B cell (primary cell): ENCODE measurements around the gene PKNOX2. TPM values are rescaled to one million over a fixed set of nuclear protein-coding genes. Genes with fewer than 3 reads are reported as not detected.

Experiments used
- ATAC-seq: fragments of 200-7000 bp; cut with Tn5 transposase; one replicate; pipeline ENCODE4 v1.10.0; 2021; ENCODE audit warnings: low read depth, mild to moderate bottlenecking, moderate number of reproducible peaks, moderate library complexity
- CTCF ChIA-PET: fragments of 350-600 bp; sonication (Branson Sonifier 250); formaldehyde crosslinking; loops from one replicate; lab custom pipeline; 2021; ENCODE audit warnings: antibody characterized with exemption, inconsistent platforms; lab: Charles Lee
- POLR2A ChIA-PET: fragments of 350-600 bp; sonication (Branson Sonifier 250); formaldehyde crosslinking; loops from one replicate; lab custom pipeline; 2021; ENCODE audit warnings: antibody characterized with exemption; lab: Charles Lee
- DNase-seq: peaks from one replicate; pipeline ENCODE4 v3.0.0; 2013
- H2AFZ ChIP-seq: 2 replicates; pipeline ENCODE4 v1.6.1; 2012; ENCODE audit warnings: mild to moderate bottlenecking, low read depth, low read length; ENCODE audit not compliant: insufficient read depth, poor library complexity, severe bottlenecking
- H3K27ac ChIP-seq, 2 donors: 1 replicate in 1 of 2; 2 replicates in 1 of 2; pipeline ENCODE4 v1.5.1; 2012 to 2013; ENCODE audit warnings: low read length in 2 of 2, mild to moderate bottlenecking in 2 of 2, moderate library complexity in 1 of 2
- H3K27me3 ChIP-seq, 4 experiments: fragments of 200-600 bp in 1 of 4; sonication (generic) in 1 of 4; replicated peaks in 1 of 4; 1 replicate in 2 of 4; 2 replicates in 2 of 4; pipeline versions ENCODE4 v1.6.1 to v1.7.0; 2013 to 2016; ENCODE audit warnings: low read length in 3 of 4, mild to moderate bottlenecking in 2 of 4, mixed read lengths in 1 of 4, moderate library complexity in 1 of 4; ENCODE audit not compliant: insufficient read depth in 4 of 4, control insufficient read depth in 3 of 4; ENCODE audit errors: control extremely low read depth in 1 of 4
- H3K36me3 ChIP-seq, 2 experiments: replicated peaks in 1 of 2; 1 replicate in 1 of 2; 2 replicates in 1 of 2; pipeline versions ENCODE4 v1.6.1 to v1.7.1; 2013; ENCODE audit warnings: low read length in 1 of 2; ENCODE audit not compliant: insufficient read depth in 2 of 2, control insufficient read depth in 1 of 2; ENCODE audit errors: control extremely low read depth in 1 of 2, extremely low read depth in 1 of 2
- H3K4me1 ChIP-seq, 2 donors: fragments of 200-600 bp in 1 of 2; sonication (generic) in 1 of 2; 1 replicate in 1 of 2; 2 replicates in 1 of 2; pipeline versions ENCODE4 v1.5.1 to v1.6.1; 2013 to 2017; ENCODE audit warnings: low read length in 2 of 2; ENCODE audit not compliant: control insufficient read depth in 2 of 2, insufficient read depth in 2 of 2
- H3K4me2 ChIP-seq: replicated peaks from 2 replicates; pipeline ENCODE3; 2012; ENCODE audit warnings: mild to moderate bottlenecking, low read depth, low read length; ENCODE audit not compliant: poor library complexity, severe bottlenecking
- H3K4me3 ChIP-seq, 5 experiments: fragments of 200-600 bp in 1 of 5; sonication (generic) in 1 of 5; 1 replicate in 3 of 5; 2 replicates in 2 of 5; pipeline versions ENCODE4 v1.5.1 to v1.7.0; 2011 to 2016; ENCODE audit warnings: low read length in 4 of 5, mild to moderate bottlenecking in 4 of 5, low read depth in 2 of 5, control low read depth in 1 of 5, moderate library complexity in 1 of 5; ENCODE audit not compliant: insufficient read depth in 1 of 5; ENCODE audit errors: control extremely low read depth in 1 of 5, extremely low read depth in 1 of 5
- H3K79me2 ChIP-seq: fragments of 200-600 bp; sonication (generic); one replicate; pipeline ENCODE4 v1.6.0; 2016; ENCODE audit warnings: low read length; ENCODE audit not compliant: control insufficient read depth, insufficient read depth
- H3K9ac ChIP-seq: fragments of 200-600 bp; sonication (generic); 2 replicates; pipeline ENCODE4 v1.6.1; 2017; ENCODE audit warnings: mild to moderate bottlenecking, low read length, moderate library complexity
- H3K9me3 ChIP-seq, 3 donors: one replicate each; pipeline versions ENCODE4 v1.6.1 to v1.7.1; 2013; ENCODE audit warnings: low read length in 2 of 3; ENCODE audit not compliant: control insufficient read depth in 2 of 3, insufficient read depth in 1 of 3; ENCODE audit errors: control extremely low read depth in 1 of 3
- H4K20me1 ChIP-seq: 2 replicates; pipeline ENCODE4 v1.6.0; 2012; ENCODE audit warnings: mild to moderate bottlenecking, low read length; ENCODE audit not compliant: insufficient read depth, control insufficient read depth, poor library complexity, severe bottlenecking
- H3K27ac Mint-ChIP-seq: one replicate; pipeline ENCODE4 v1.8.0; 2021; ENCODE audit warnings: mixed read lengths
- H3K27me3 Mint-ChIP-seq: one replicate; pipeline ENCODE4 v1.8.0; 2021; ENCODE audit warnings: mixed read lengths
- H3K4me1 Mint-ChIP-seq: one replicate; pipeline ENCODE4 v1.8.0; 2021; ENCODE audit warnings: mixed read lengths
- H3K4me3 Mint-ChIP-seq: one replicate; pipeline ENCODE4 v1.8.0; 2021; ENCODE audit warnings: mixed read lengths
- H3K9me3 Mint-ChIP-seq: one replicate; pipeline ENCODE4 v1.8.0; 2022; ENCODE audit warnings: mixed read lengths; ENCODE audit not compliant: insufficient read depth
- EZH2 ChIP-seq: IDR thresholded peaks from 2 replicates; pipeline ENCODE4 v1.6.1; 2012; ENCODE audit warnings: borderline replicate concordance, low read depth, mild to moderate bottlenecking, moderate library complexity, low read length; ENCODE audit not compliant: insufficient read depth, poor library complexity, severe bottlenecking
- WGBS: methylation state at CpG from one replicate; pipeline ENCODE4 v1.1.5; 2013; ENCODE audit warnings: missing lambda C conversion rate; ENCODE audit not compliant: insufficient coverage; 5-methylcytosine and 5-hydroxymethylcytosine counted together
- intact Hi-C: fragments of 100-400 bp; cut with micrococcal nuclease; formaldehyde crosslinking; loops from one replicate; pipeline ENCODE4 v1.10.0; 2022
- polyA plus RNA-seq: library from polyadenylated mRNA; depleted of rRNA; stranded (reverse); fragments of >200 nt; gene quantifications from 2 replicates; pipeline ENCODE4 v1.2.3, GENCODE V29; 2012
- total RNA-seq, 2 donors: library from RNA; stranded (reverse); fragments of 120-200 nt in 1 of 2; gene quantifications; 1 replicate in 1 of 2; 2 replicates in 1 of 2; pipeline versions ENCODE4 v1.2.3 to v1.2.4, GENCODE V29; 2013 to 2022
- TF ChIP-seq, protein P1 (sequence below): fragments of 200-600 bp; IDR thresholded peaks from one replicate; pipeline ENCODE4 v1.8.0; 2022; ENCODE audit warnings: antibody characterized with exemption, mild to moderate bottlenecking

PKNOX2 gene
- total and polyA plus RNA-seq, 2 donors (not counting 1 experiment from before 2014, with no cell fraction given), result not detected

DNA sequence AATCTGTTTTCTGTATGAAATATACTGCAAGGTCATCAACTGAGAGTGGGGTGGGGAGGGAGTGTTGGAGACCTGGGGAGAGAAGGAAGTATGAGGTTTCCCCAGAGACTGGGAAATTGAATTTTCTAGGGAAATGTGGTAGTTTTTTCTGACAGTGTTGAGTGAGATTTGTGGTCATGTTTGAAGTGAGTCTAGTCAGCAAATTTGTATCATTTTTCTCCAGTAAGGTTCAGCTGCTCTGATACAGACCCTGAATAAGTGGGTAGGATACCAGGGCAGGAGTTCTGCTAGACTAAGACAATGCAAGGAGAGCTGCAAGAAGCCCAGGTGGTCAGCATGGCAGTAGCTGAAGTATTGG, 112.0 kb downstream of the PKNOX2 start:
- Histone ChIP-seq H3K4me3 (no peak overlapping the region), H3K4me2 (no peak overlapping the region), H2AFZ (no peak overlapping the region), H3K36me3 (no peaks in the 10 kb centered on the region), H3K9me3 (peaks cover 0 to 3% (median 0%) of the 10 kb centered on the region in 3 donors), H3K27me3 (peaks cover 0 to 8% (median 0%) of the 10 kb centered on the region in 4 experiments), H3K4me1 (no peaks in the 10 kb centered on the region), H4K20me1 (no peaks in the 10 kb centered on the region), H3K9ac (no peak overlapping the region), H3K27ac (no peak overlapping the region), H3K79me2 (no peaks in the 10 kb centered on the region)
- POLR2A ChIA-PET, result no interaction called here
- CTCF ChIA-PET, result no interaction called here
- TF ChIP-seq EZH2, result no peak
- TF ChIP-seq, protein P1, sequence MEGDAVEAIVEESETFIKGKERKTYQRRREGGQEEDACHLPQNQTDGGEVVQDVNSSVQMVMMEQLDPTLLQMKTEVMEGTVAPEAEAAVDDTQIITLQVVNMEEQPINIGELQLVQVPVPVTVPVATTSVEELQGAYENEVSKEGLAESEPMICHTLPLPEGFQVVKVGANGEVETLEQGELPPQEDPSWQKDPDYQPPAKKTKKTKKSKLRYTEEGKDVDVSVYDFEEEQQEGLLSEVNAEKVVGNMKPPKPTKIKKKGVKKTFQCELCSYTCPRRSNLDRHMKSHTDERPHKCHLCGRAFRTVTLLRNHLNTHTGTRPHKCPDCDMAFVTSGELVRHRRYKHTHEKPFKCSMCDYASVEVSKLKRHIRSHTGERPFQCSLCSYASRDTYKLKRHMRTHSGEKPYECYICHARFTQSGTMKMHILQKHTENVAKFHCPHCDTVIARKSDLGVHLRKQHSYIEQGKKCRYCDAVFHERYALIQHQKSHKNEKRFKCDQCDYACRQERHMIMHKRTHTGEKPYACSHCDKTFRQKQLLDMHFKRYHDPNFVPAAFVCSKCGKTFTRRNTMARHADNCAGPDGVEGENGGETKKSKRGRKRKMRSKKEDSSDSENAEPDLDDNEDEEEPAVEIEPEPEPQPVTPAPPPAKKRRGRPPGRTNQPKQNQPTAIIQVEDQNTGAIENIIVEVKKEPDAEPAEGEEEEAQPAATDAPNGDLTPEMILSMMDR, result no peak
- no peak for DNase-seq
- Mint-ChIP-seq H3K27me3 (peaks cover 16% of the 10 kb centered on the region), H3K9me3 (no peaks in the 10 kb centered on the region), H3K27ac (no peak overlapping the region), H3K4me1 (no peaks in the 10 kb centered on the region), H3K4me3 (no peak overlapping the region)
- intact Hi-C loops, result no loop called here
- ATAC-seq, result no peak

DNA sequence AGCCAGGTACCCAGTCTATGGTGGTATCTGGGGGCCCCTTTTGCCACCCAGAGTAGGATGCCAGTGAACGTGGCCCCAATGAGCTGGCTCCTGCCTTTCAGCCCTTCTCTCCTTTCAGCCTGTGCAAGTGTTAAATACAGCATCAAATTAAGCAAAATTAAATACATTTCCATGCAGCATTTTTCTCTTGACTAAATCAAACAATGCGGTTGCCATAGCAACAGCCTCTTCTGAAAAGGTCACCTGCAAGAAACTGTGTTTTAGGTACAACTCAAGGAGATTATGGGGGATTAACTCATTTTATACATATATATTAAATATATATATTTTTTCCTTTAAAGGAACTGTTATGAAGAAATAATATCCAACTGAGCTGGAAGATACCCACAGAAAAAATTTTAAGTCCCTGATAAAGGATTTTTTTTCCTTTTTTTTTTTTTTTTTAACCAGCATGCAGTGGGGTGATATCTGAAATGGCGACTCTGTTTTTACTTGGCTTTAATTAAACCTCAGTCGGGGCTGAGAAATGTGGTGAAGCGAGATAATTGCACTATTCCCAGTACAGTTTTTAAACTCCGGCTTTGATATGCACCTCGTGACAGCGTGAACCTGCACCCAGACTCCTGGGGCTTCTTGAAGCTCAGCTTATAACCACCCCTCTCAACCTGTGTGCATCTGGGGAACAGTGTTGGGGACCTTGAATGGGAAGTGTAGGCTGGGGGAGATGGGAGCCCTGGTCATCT, 115.3 kb downstream of the PKNOX2 start:
- no peak overlapping the region for H3K4me2 ChIP-seq
- no peak overlapping the region for H3K27ac Mint-ChIP-seq
- H3K9me3 ChIP-seq, result peaks cover 0 to 3% (median 0%) of the 10 kb centered on the region in 3 donors
- no peaks in the 10 kb centered on the region for H3K79me2 ChIP-seq
- H3K4me1 ChIP-seq, result no peaks in the 10 kb centered on the region
- ATAC-seq (no peak), DNase-seq (no peak)
- no peak overlapping the region for H3K4me3 Mint-ChIP-seq
- H3K4me3 ChIP-seq, result no peak overlapping the region
- 93% methylated on average over 4 of the region's 8 CpGs for WGBS
- no peak overlapping the region for H3K27ac ChIP-seq
- H3K27me3 Mint-ChIP-seq, result peaks cover 10% of the 10 kb centered on the region
- H3K9ac ChIP-seq, result no peak overlapping the region
- ChIA-PET POLR2A (no interaction called here), CTCF (no interaction called here)
- no peaks in the 10 kb centered on the region for H3K9me3 Mint-ChIP-seq
- intact Hi-C loops, result no loop called here
- no peak for TF ChIP-seq EZH2
- TF ChIP-seq, protein P1, result no peak
- no peak overlapping the region for H2AFZ ChIP-seq
- no peaks in the 10 kb centered on the region for H3K4me1 Mint-ChIP-seq
- no peaks in the 10 kb centered on the region for H3K36me3 ChIP-seq
- peaks cover 0 to 4% (median 0%) of the 10 kb centered on the region in 4 experiments for H3K27me3 ChIP-seq
- H4K20me1 ChIP-seq, result no peaks in the 10 kb centered on the region
